ENCODE data around the gene TMEM101. TPM values are rescaled to one million over a fixed set of nuclear protein-coding genes. Genes with fewer than 3 reads are reported as not detected.

Gene TMEM101
- total RNA-seq, 1 experiment from 2014 or later = 18.6 TPM

DNA sequence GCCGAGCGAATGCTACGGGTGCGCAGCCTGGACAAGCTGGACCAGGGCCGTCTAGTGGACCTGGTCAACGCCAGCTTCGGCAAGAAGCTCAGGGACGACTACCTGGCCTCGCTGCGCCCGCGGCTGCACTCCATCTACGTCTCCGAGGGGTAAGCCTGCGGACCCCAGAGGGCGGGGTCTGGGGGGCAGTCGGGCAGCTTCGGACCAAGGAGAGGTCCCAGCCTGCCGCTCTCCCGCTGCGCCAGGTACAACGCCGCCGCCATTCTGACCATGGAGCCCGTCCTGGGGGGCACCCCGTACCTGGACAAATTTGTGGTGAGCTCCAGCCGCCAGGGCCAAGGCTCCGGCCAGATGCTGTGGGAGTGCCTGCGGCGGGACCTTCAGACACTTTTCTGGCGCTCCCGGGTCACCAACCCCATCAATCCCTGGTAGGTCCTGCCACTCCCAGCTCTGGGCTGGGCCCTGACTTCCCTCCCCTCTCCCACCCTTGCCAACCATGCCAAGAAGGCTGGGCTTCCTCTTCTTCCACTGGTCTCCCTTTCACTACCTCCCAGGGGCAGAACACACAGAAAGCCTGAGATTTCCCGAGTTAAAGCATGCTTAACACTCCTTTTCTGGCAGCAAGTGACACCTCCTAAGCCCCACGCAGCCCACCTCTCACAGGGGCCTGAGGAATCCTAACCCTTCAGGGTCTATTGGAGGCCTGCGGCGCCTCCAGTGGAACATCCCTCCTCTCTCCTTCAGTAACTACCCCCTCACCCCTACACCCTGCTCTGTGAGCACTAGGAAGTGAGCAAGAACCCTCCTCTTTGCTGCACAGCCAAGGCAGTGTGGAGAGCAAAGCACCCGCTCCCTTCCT, 7.2 kb downstream of the TMEM101 start:
- no peak overlapping the region for H4K8ac ChIP-seq (replicated peaks; ENCODE audit: insufficient read length, low read depth, low read length)
- TF ChIP-seq, protein P1, sequence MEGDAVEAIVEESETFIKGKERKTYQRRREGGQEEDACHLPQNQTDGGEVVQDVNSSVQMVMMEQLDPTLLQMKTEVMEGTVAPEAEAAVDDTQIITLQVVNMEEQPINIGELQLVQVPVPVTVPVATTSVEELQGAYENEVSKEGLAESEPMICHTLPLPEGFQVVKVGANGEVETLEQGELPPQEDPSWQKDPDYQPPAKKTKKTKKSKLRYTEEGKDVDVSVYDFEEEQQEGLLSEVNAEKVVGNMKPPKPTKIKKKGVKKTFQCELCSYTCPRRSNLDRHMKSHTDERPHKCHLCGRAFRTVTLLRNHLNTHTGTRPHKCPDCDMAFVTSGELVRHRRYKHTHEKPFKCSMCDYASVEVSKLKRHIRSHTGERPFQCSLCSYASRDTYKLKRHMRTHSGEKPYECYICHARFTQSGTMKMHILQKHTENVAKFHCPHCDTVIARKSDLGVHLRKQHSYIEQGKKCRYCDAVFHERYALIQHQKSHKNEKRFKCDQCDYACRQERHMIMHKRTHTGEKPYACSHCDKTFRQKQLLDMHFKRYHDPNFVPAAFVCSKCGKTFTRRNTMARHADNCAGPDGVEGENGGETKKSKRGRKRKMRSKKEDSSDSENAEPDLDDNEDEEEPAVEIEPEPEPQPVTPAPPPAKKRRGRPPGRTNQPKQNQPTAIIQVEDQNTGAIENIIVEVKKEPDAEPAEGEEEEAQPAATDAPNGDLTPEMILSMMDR (conservative IDR thresholded peaks at IDR 0.05) = no peak
- H3K9me3 ChIP-seq (ENCODE audit: control insufficient read depth, low read depth, low read length) = no peaks in the 10 kb centered on the region
- no peak overlapping the region for H2BK5ac ChIP-seq (ENCODE audit: insufficient read length, low read length)
- Mint-ChIP-seq H3K4me1 (peaks cover 19 to 25% of the 10 kb centered on the region in 2 experiments), H3K27me3 (ENCODE audit: low read depth) (peaks cover 28% of the 10 kb centered on the region), H3K9me3 (no peaks in the 10 kb centered on the region), H3K36me3 (ENCODE audit: insufficient read depth in 1 of 3, low read depth in 3 of 3) (peaks cover 7 to 18% (median 16%) of the 10 kb centered on the region in 3 experiments; a peak in 6 of 7 replicates), H3K27ac (peak overlapping the region in 2 of 3 experiments; percentile 75 to 94; a peak in 3 of 7 replicates), H3K4me3 (peak overlapping the region; percentile 77 to 89)
- H3K14ac ChIP-seq (ENCODE audit: insufficient read depth, low read length) = peak overlapping the region; percentile 62; the same call in 1 of the 2 replicates
- H2BK120ac ChIP-seq (ENCODE audit: low read depth, low read length, poor library complexity, severe bottlenecking) = no peak overlapping the region
- H4K5ac ChIP-seq (ENCODE audit: insufficient read length, low read depth, low read length) = no peak overlapping the region
- H3K27me3 ChIP-seq (ENCODE audit: insufficient read depth, low read length) = no peaks in the 10 kb centered on the region; the same call in 1 of the 2 replicates
- H3K4me1 ChIP-seq (ENCODE audit: insufficient read depth, low read length) = peaks cover 3% of the 10 kb centered on the region; the same call in 1 of the 2 replicates
- no peak overlapping the region for H2BK15ac ChIP-seq (ENCODE audit: low read depth, low read length)
- H3K4ac ChIP-seq (ENCODE audit: low read depth, low read length) = no peak overlapping the region
- H2AK5ac ChIP-seq (ENCODE audit: insufficient read length, low read length) = no peak overlapping the region
- no peak overlapping the region for H3K23ac ChIP-seq (ENCODE audit: insufficient read length, low read depth, low read length)
- H3T11ph ChIP-seq (ENCODE audit: low read length) = no peak overlapping the region
- WGBS (ENCODE audit: extremely low coverage, insufficient read length, low lambda C conversion rate) = no CpG with 5 or more reads among the region's 37 CpGs
- H2BK20ac ChIP-seq (ENCODE audit: low read depth, low read length, poor library complexity, severe bottlenecking) = no peak overlapping the region
- H2AFZ ChIP-seq (ENCODE audit: low read length) = no peak overlapping the region
- H2BK12ac ChIP-seq (ENCODE audit: insufficient read length, low read depth, low read length) = no peak overlapping the region
- H4K20me1 ChIP-seq (ENCODE audit: control insufficient read depth, insufficient read depth, insufficient read length) = peaks cover 6% of the 10 kb centered on the region
- H3K9ac ChIP-seq (ENCODE audit: extremely low read depth, insufficient read length, low read length) = peak overlapping the region; percentile 35
- no peak overlapping the region for H3K56ac ChIP-seq (ENCODE audit: insufficient read length, low read depth, low read length)
- no peak overlapping the region for H3K18ac ChIP-seq (ENCODE audit: insufficient read length, low read depth, low read length)
- no peaks in the 10 kb centered on the region for H3K79me1 ChIP-seq (ENCODE audit: insufficient read depth, low read depth, low read length, poor library complexity, severe bottlenecking)
- H3K4me2 ChIP-seq (ENCODE audit: insufficient read depth, insufficient read length, low read length) = peak overlapping the region; percentile 76
- H3K23me2 ChIP-seq (ENCODE audit: insufficient read length, low read depth, low read length, poor library complexity, severe bottlenecking) = peaks cover 35% of the 10 kb centered on the region
- no peaks in the 10 kb centered on the region for H3K79me2 ChIP-seq (ENCODE audit: insufficient read depth, low read length)
- DNase-seq = no peak
- H4K91ac ChIP-seq (ENCODE audit: insufficient read length, low read depth, low read length) = no peak overlapping the region
- no peak overlapping the region for H3K27ac ChIP-seq (ENCODE audit: insufficient read length, low read depth, low read length)
